Activated T-helper 1 cell treated with anti-CD3 and anti-CD28 coated beads, Interleukin-2, amount 50 U/mL, for 16 hours (primary cell): ENCODE results near the gene SPART.
"Not testable (repeated sequence)": the region's sequence is repeated elsewhere in the genome, so short reads cannot be mapped to it uniquely, and the experiment has no call there.

Experiments used
- DNase-seq, 2 donors: peaks; one replicate each; pipeline ENCODE4 v3.0.0-alpha.2; 2020; ENCODE audit warnings: low read depth in 1 of 2, low spot score in 1 of 2

Gene SPART

DNA sequence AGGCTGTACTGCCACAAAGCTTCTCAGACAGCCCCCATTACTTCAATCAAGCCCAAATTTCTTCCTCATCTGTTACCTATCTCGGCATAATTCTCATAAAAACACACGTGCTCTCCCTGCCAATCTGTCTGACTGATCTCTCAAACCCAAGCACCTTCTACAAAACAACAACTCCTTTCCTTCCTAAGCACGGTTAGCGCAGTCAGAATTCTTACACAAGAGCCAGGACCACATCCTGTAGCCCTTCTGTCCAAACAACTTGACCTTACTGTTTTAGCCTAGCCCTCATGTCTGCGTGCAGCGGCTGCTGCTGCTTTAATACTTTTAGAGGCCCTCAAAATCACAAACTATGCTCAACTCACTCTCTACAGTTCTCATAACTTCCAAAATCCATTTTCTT lies 26.4 kb downstream of the SPART start:
- DNase-seq, result not testable (repeated sequence)

DNA sequence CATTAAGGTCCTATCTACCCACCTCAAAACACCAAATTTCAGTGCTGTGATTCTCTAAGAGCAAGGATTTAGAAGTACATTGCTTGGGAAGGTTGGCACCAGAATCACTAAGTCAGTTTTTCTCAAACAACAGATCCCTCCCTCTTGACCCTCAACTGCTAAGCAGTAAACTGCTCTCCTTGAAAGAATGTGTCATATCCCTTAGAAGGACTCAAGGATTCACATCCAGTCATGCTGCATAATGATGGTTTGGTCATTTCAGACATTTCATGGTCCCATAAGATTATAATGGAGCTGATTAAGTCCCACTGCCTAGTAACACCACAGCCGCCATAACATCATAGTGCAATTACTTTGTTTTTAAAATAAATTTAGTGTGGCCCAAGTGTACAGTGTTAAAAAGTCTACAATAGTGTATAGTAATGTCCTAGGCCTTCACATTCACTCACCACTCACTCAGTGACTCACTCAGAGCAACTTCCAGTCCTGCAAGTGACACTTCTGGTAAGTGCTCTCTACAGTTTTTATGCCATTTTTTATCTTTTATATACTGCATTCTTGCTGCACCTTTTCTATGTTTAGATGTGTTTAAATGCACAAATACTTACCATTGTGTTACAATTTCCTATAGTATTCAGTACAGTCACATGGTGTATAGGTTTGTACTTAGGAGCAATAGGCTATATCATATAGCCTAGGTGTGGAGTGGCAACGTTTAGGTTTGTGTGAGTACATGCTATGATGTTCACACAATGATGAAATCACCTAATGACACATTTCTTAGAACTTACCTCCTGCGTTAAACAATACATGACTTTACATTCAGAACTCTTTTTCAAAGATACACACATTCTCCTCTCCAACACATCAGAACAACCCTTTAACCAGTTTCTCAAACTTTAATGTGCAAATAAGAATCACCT lies 32.9 kb downstream of the SPART start:
- DNase-seq, result no peak

DNA sequence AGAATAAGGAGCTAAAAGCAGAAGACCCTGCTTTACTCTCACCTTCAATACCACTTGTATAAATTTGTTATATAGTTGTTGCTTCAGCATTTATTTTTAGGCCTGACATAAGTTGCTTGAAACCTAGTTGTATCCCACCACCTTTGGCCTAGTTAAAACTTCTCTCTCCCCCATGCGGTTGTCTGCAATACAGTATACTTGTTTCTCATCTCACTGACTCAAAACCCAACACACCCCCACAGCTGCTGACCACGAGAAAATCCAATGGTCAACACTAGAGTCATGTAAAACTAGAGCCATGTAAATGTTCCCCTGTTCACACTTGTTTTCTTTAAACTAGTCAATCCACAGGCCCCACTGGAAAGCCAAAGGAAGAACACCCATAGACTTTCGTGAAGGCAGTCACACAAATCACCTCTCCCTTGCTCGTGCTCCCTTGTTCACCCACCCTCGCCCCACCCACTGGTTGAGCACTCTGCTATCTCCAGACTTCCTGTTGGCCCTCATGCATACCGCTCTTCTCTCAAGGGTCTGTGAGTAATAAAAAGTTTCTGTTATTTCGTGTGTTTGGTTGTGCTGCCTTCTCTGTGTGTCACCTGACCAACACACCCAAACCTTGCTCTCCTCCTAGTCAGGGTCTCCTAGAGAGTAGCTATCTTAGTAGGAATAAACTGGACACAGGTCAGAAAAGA lies 35.6 kb downstream of the SPART start:
- DNase-seq, result no peak

DNA sequence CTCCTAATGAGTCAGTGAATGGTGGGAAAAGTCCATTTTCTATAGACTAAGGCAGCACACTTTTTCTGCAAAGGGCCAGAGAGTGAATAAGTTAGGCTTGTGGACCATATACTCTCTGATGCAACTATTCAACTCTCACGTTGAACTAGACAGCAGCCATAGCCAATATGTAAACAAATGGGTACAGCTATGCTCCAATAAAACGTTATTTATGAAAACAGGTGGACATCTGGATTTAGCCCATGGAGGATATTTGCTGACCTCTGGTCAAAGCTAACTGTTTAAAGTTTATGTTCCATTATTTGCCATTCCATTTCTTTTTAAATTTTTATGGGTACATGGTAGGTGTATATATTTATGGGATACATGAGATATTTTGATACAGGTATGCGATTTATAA lies 43.9 kb downstream of the SPART start:
- DNase-seq, result no peak

DNA sequence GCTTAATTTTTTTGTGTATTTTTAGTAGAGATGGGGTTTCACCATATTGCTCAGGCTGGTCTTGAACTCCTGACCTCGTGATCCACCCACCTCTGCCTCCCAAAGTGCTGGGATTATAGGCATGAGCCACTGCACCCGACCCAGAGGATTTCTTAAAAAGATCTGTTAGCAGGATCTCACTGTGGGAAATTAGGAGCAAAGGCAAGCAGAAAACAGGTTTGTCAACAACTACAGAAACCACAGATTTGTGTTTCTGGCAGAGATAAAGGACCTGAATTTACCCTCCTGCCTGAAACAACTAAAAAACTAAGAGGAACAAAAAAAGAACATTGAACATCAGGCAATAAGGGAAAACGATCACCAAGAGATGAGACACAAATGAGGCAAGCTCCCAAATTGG lies 46.7 kb downstream of the SPART start:
- not testable (repeated sequence) for DNase-seq

DNA sequence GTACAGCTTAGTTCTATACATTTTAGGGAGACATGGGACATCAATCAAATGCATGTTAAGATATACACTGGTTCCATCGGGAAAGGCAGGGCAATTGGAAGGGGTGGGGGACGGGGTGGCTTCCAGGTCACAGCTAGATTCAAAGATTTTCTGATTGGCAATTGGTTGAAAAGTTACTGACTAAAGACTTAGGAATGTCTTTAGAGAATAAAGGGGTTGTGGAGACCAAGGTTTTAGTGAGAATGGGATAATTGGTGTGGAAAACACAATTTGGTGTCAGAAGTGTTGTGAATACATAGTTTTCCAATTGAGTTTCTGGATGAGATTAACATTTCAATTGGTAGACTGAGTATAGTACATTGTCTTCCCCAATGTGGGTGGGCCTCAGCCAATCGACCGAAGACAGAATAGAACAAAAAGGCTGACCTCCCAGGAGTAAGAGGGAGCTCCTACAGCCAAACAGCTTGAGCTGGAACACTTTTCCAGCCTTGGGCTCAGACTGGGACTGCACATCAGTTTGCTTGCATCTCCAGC lies 47.6 kb downstream of the SPART start:
- no peak for DNase-seq

DNA sequence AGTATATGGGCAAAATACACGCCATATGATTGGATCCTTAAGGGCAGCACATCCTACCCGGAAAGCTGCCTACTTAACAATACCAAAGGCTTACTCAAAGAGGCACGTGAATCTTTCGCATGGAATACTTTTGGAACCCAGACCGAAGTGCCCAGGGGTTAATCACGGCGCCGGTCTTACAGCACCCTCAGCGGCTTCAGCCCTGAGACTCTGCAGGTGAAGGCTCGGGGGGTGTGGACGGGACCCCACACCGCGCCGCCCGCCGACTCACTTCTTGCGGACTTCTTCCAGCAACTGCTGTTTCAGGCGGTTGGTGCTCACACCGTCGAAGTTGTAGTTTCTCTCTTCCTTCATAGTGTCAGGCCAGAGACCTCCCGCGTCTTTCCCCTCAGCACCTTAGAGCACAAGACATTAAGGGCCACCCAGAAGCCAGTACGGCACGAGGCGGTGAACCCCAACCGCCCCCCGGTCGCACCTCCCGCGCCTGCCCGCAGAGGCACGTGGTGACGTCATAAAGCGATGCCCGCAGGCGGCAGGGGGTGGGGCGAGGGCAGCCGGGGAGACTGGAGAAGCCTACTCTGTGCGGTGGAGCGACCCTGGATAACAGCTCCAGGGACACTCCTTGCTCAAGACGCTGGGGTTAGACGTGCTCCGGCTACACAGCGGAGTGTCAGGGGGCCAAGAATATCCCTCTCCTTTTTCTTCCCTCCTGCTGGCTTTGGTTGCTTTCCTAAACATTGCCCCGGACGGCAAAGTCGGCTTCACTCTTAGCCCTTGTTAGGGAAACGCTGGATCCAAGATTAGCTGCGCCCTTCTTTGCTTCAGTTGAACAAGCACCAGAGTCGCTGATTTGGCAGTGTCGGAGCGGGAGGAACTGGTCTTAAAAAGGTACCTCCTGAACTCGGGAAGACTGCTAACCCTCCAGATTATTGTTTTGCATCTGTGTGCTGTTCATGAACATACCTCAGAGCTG lies 48.5 kb downstream of the SPART start, which contains the start of gene CCDC169:
TSS of gene CCDC169 (minus strand) at position 449 of the 973 bp plus-strand sequence. CDS start at position 354, 95 bp downstream.
- DNase-seq, result peak in 1 of 2 donors; percentile 31

DNA sequence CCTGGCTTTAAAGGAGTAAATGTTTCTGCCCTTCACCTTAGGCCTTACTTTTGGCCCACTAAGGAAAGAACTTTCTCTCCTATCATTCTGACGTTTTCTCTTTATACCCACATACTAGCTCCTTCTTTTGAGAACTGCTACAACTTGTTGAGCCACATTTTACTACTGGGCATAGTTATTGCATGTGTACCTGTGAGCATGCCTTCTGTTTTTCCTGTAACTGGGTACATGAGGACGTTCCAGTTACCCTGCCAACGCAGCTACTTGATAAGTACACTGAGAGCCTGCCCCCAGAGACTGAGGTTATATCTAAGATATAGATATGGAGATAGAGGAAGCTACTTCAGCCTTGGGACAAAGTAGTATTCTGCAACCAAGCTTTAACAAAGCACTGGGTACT lies 52.1 kb downstream of the SPART start:
- DNase-seq, result no peak

DNA sequence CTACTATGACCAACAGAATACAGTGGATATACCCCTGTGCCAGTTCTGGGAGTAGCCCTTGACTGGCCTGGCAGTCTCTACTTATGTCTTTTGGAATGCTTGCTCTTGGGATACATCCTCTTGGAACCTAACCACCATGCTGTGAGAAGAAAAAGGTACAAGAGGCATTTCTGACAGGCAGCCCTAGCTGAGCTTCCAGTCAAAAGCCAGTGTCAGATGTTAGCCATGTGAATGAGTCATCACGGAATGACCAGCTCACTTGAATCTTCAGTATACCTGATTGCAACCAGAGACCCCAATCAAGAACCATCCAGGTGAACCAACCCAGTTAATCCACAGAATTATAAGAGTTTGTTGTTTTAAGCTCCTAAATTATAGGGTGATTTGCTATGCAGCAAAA lies 52.7 kb downstream of the SPART start:
- no peak for DNase-seq

DNA sequence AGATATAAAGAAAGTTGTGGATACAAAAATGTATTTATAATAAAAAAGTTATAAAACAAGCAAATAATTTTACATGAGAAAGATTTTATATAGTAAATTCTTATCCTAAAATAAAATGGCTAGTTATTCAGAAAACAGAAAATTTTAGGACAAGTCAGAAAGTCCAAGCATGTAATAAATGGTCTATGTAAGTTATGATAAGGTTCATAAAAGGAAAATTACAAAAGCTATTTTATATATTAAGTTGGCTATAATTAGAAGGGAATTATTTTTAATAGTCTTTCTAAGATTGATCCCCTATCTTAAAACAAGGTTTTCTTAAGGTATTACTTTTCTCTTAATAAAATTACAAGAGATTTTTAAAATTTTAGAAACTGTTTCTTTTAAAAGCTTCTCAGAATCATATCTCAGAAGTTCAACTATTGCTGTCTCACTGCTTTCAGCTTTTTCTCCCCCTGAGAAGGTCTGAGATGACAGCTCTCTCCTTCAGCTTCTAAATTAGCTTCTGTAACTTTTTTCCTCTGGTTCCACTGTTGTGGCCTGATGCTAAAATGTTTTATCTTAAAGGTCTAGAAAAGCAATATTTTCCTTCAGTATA lies 57.3 kb downstream of the SPART start:
- no peak for DNase-seq

DNA sequence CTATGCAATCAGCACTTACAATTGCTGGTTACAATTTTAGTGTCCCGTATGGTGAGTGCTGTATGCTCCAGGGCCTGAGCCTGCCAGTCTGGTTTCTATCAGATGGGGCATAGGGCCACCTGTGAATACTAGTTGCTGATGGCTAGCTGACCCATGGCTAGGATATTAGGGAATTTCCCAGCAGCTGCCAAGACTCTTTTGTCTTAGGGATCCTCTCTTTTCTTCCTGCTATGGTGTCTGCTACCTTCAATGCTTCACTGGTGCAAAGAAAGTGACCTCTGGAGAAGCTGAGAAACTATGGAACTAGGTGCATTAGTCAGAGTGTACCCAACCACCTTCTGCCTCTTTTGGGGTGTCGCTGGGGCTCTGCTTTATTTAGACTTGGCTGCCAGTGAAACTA lies 60.2 kb downstream of the SPART start:
- DNase-seq, result no peak

DNA sequence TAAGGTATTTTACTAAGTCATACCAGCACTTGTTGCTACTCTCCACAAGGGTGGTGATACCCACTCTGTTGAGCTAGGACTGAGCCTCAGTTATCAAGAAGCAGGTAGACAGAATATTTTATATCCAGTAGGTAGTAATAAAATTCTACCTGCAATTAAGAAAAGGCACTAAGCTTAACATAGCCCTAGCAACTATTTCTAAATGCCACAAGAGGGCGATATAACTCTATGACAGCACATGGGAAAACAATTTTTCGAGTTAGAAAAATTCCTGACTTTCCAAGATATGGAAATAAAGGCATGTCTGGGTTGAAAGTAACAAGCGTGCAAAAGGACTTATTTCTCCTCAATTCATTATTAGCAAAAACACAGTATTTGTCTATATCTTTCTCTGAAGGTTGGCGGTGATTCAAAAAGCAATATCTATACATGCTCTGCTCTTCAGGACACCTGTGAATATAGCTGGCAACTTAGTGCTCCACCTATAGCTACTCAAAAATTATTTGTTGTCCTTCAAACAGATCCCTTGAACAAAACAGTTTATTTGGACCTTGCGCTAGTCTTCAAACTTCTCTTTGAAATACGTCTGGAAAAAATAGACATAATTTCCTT lies 63.3 kb downstream of the SPART start:
- no peak for DNase-seq

DNA sequence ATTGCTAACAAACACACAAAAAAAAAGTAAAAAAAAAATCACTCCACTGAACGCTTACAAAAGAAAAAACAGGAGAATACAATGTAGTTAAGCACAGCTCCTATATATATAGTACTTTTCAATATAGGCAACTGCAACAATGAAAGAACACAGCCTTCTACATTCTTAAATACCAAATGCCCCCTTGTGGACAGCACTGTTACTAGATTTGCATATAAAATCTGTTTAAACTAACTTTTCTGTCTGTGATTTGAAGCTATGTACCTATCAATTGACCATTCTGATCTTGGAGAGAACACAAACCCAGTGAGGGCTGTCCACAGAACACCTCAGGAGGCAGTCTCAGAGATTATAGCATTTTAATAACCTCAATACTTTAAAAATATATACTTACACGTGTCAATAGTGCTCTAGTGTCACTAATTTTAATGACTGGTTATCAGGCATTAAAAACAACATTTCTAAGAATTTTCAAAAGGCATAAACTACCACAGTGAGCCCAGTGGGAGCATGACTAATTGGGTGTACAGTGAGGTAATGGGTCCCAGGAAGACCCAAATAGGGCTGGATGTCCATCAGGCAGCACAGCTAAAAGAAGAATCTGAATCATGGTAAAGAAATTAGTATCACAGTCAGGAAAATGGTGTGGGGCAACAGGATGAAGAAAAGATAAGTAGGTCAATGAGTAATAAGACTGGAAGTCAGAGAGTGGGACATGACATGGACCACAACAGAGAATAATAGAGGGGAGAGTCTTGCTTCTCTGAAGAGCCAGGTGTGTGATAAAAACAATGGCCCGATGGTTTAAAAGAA lies 70.8 kb downstream of the SPART start:
- no peak for DNase-seq

DNA sequence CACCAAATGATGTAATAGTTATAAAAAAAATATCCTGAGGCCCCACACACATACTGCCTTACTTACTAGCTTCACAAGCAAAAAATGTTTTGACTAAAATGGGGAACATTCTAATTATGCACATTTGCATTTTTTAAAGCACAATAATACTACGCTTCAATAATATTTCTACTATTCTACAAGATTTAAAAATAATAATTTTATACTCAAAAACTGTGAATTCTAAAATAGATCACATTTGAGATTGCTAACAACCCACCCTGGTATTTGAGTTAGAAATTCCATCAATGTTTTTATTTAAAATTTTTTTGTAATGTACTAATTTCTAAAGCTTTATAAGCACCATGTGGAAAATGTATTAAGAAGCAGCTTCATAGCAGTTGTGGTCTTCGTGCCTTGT lies 72.8 kb downstream of the SPART start:
- no peak for DNase-seq

DNA sequence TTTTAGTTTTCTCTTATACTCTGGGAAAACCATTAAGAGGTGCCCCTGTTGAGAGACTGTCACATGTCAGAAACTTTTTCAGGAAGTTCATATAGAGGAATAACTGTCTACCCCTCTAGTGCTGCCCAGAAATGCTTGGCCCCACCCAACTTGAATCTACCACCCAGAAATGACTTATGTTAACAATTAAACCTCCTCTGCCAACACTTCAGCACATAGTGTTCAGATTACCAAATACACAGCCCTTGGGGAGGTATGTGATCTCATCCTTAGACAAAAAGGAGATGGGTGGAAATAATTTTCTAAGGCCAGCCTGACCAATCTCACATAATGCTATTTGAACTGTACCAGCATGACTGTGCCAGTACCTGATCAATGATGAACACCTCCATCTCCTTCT lies 84.2 kb downstream of the SPART start:
- DNase-seq, result no peak

DNA sequence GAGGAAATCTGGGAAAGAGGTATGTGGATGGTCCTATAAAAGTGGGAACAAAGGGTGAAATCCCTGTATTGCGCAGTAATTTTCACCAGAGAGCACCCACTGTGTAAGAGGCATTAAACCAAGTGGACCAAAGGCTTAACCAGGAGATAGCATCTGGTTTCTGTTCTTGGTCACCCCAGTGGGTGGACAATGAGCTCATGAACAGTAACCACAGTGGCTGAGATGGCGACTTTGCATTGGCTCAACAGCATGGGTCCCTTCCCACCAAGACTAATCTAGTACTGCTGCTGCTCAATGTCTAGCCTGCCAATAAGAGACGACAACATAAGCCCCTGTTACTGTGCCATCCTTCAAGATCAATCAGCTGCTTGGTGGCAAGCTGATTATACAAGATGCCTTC lies 85.2 kb downstream of the SPART start:
- DNase-seq, result no peak

DNA sequence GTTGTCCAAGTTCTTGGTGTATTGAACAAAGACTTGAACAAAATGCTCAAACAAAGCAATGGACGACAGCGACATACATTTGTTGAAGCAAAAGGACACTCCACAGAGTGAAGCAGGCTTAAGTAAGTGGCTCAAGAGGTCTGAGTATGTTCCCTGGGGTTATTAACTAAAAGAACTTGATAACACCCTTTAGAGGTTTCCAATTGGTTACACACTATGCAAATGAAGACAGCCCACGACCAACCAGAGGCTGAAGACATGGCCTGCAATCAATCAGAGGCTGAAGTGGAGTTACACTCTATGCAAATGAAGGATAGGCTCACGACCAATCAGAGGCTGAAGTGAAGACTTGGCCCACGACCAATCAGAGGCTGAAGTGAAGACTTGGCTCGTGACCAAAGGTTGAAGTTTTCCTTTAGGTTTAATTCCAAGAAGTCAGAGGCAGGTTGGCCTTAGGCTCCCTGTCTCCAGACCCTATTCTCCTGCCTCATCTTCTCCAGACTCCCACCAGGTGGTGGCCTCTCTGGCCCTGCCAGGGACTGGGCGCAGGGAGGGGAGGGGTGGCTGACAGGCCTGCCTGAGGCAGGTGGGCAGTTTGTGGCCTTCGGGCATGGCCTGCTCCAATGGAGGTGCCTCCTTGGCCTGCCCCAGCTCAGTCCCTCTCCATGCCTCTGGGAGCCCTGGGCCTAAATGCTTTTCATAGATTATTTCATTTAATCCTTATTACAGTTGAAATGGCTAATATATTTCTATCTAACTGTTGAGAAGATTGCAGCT lies 86.6 kb downstream of the SPART start:
- DNase-seq, result no peak

DNA sequence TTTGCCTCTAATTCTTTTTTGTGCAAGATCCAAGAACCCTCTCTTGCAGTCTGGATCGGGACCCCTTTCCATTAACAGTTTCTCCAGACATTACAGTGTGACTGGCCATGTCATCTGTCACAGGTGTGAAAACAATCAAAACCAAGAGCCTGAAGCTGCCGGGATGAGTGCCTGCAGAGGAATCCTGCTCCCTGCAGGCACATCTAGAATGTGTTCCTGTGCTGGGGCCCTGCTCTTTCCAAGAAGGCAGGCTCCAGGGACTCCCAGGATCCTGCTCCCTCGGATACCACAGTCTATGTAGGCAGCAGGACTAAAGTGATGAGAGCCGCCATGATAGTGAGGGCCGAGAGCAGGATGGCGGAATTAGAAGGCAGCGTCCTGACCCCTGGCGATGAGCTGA lies 87.4 kb downstream of the SPART start:
- DNase-seq, result no peak
